SK-N-SH (cell line): ENCODE data around the gene ST3GAL2. TPM values are rescaled to one million over a fixed set of nuclear protein-coding genes. Genes with fewer than 3 reads are reported as not detected.
"Not testable (repeated sequence)": the region's sequence is repeated elsewhere in the genome, so short reads cannot be mapped to it uniquely, and the experiment has no call there.

ENCODE experiments used
- CTCF ChIA-PET: fragments of 300-600, 350-600 bp; formaldehyde crosslinking; extraction: SDS; loops from one replicate; lab custom pipeline; 2021; lab: Yijun Ruan, JAX
- POLR2A ChIA-PET: fragments of 350-600 bp; sonication (Branson Sonifier 250); formaldehyde crosslinking; extraction: SDS; loops from one replicate; lab custom pipeline; 2020; ENCODE audit warnings: antibody characterized with exemption, inconsistent platforms; lab: Yijun Ruan, JAX
- DNase-seq: peaks from one replicate; pipeline ENCODE4 v3.0.0; 2012
- H2AFZ ChIP-seq: fragments of 200-600 bp; sonication (generic); 2 replicates; pipeline ENCODE4 v1.8.1; 2016; ENCODE audit warnings: antibody characterized with exemption, mild to moderate bottlenecking, low read depth
- H3F3A ChIP-seq: fragments of 200-600 bp; sonication (generic); replicated peaks from 2 replicates; pipeline ENCODE3; 2016; ENCODE audit warnings: antibody characterized with exemption, mild to moderate bottlenecking; ENCODE audit not compliant: insufficient read depth
- H3K27ac ChIP-seq, 2 experiments: fragments of 200-500 bp in 1 of 2; fragments of 200-600 bp in 1 of 2; sonication (Bioruptor generic) in 1 of 2; sonication (generic), shearing (Covaris generic) in 1 of 2; 2 replicates each; pipeline versions ENCODE4 v1.5.1 to v1.6.1; 2014 to 2016; ENCODE audit warnings: low read depth in 2 of 2, inconsistent platforms in 1 of 2, low read length in 1 of 2, mild to moderate bottlenecking in 1 of 2, mixed read lengths in 1 of 2
- H3K27me3 ChIP-seq: fragments of 200-600 bp; sonication (generic), shearing (Covaris generic); 2 replicates; pipeline ENCODE4 v1.6.1; 2016; ENCODE audit warnings: mixed run types; ENCODE audit not compliant: insufficient read depth
- H3K36me3 ChIP-seq, 2 experiments: fragments of 200-500 bp in 1 of 2; fragments of 200-600 bp in 1 of 2; sonication (Bioruptor generic) in 1 of 2; sonication (generic) in 1 of 2; replicated peaks in 1 of 2; 2 replicates each; pipeline versions ENCODE3 to v1.5.1; 2014 to 2016; ENCODE audit warnings: low read length in 1 of 2, mild to moderate bottlenecking in 1 of 2; ENCODE audit not compliant: insufficient read depth in 2 of 2, control insufficient read depth in 1 of 2
- H3K4me1 ChIP-seq, 2 experiments: fragments of 200-500 bp in 1 of 2; fragments of 200-600 bp in 1 of 2; sonication (Bioruptor generic) in 1 of 2; sonication (generic), shearing (Covaris generic) in 1 of 2; 2 replicates each; pipeline versions ENCODE4 v1.5.1 to v1.6.1; 2014 to 2016; ENCODE audit warnings: low read depth in 1 of 2, low read length in 1 of 2, mixed run types in 1 of 2; ENCODE audit not compliant: insufficient read depth in 2 of 2, control insufficient read depth in 1 of 2
- H3K4me2 ChIP-seq: fragments of 200-600 bp; sonication (generic), shearing (Covaris generic); 2 replicates; pipeline ENCODE4 v1.6.1; 2017; ENCODE audit warnings: mixed run types
- H3K4me3 ChIP-seq, 2 experiments: fragments of 200-500 bp in 1 of 2; fragments of 200-600 bp in 1 of 2; sonication (Bioruptor generic) in 1 of 2; sonication (generic), shearing (Covaris generic) in 1 of 2; 2 replicates each; pipeline versions ENCODE4 v1.5.1 to v1.8.1; 2014 to 2016; ENCODE audit warnings: low read depth in 2 of 2, inconsistent platforms in 1 of 2, low read length in 1 of 2, mild to moderate bottlenecking in 1 of 2, mixed read lengths in 1 of 2, moderate library complexity in 1 of 2
- H3K79me2 ChIP-seq: fragments of 200-600 bp; sonication (generic); 2 replicates; pipeline ENCODE4 v1.8.1; 2017; ENCODE audit warnings: mild to moderate bottlenecking; ENCODE audit not compliant: insufficient read depth
- H3K9ac ChIP-seq: fragments of 200-600 bp; sonication (generic); 2 replicates; pipeline ENCODE4 v1.6.1; 2017; ENCODE audit warnings: mixed run types
- H3K9me2 ChIP-seq: fragments of 200-600 bp; sonication (generic); 2 replicates; pipeline ENCODE4 v1.6.1; 2017; ENCODE audit warnings: mixed run types
- H3K9me3 ChIP-seq: fragments of 200-600 bp; sonication (generic); 2 replicates; pipeline ENCODE4 v1.6.1; 2017; ENCODE audit warnings: mixed run types, mild to moderate bottlenecking, moderate library complexity
- H4K20me1 ChIP-seq: fragments of 200-600 bp; sonication (generic); 2 replicates; pipeline ENCODE4 v1.6.1; 2017; ENCODE audit warnings: mild to moderate bottlenecking, mixed run types; ENCODE audit not compliant: insufficient read depth
- ELF1 ChIP-seq: IDR thresholded peaks from 2 replicates; pipeline ENCODE4 v1.4.0; 2012
- EP300 ChIP-seq, 2 experiments: IDR thresholded peaks; 2 replicates each; pipeline versions ENCODE4 v1.4.0 to v1.6.1; 2012; ENCODE audit warnings: borderline replicate concordance in 1 of 2, low read depth in 1 of 2, low read length in 1 of 2
- FOXM1 ChIP-seq: IDR thresholded peaks from 2 replicates; pipeline ENCODE4 v1.4.0; 2012; ENCODE audit warnings: low read depth, mild to moderate bottlenecking
- GATA2 ChIP-seq: sonication (generic); formaldehyde crosslinking; IDR thresholded peaks from 2 replicates; pipeline ENCODE4 v1.5.0; 2020; ENCODE audit warnings: mild to moderate bottlenecking, missing genetic modification reagents
- JUND ChIP-seq: IDR thresholded peaks from 2 replicates; pipeline ENCODE4 v1.4.0; 2012
- MEF2A ChIP-seq: IDR thresholded peaks from 2 replicates; pipeline ENCODE4 v1.4.0; 2012; ENCODE audit warnings: low read depth, borderline replicate concordance
- MXI1 ChIP-seq: IDR thresholded peaks from 2 replicates; pipeline ENCODE4 v1.6.1; 2012; ENCODE audit warnings: mild to moderate bottlenecking, low read depth, low read length, improper control_type of control experiment
- NRF1 ChIP-seq: IDR thresholded peaks from 2 replicates; pipeline ENCODE4 v1.6.1; 2012; ENCODE audit warnings: low read depth, mild to moderate bottlenecking, low read length
- POLR2AphosphoS5 ChIP-seq: IDR thresholded peaks from 2 replicates; pipeline ENCODE4 v1.6.1; 2012; ENCODE audit warnings: low read depth, low read length
- RAD21 ChIP-seq: IDR thresholded peaks from 2 replicates; pipeline ENCODE4 v1.6.1; 2012; ENCODE audit warnings: mild to moderate bottlenecking, low read length
- SMC3 ChIP-seq: IDR thresholded peaks from 2 replicates; pipeline ENCODE4 v1.6.1; 2012; ENCODE audit warnings: low read depth, low read length, improper control_type of control experiment
- TAF1 ChIP-seq: IDR thresholded peaks from 2 replicates; pipeline ENCODE4 v1.6.1; 2012; ENCODE audit warnings: low read depth, mild to moderate bottlenecking, low read length, moderate library complexity, borderline replicate concordance
- TCF12 ChIP-seq: IDR thresholded peaks from 2 replicates; pipeline ENCODE4 v1.4.0; 2012
- TEAD4 ChIP-seq: IDR thresholded peaks from 2 replicates; pipeline ENCODE4 v1.4.0; 2012; ENCODE audit warnings: mild to moderate bottlenecking, borderline replicate concordance; ENCODE audit not compliant: insufficient read depth
- YY1 ChIP-seq: IDR thresholded peaks from 2 replicates; pipeline ENCODE4 v1.4.0; 2012; ENCODE audit warnings: low read depth, mild to moderate bottlenecking
- ZBTB33 ChIP-seq: IDR thresholded peaks from 2 replicates; pipeline ENCODE4 v1.4.0; 2012; ENCODE audit warnings: low read depth, borderline replicate concordance
- WGBS: methylation state at CpG from one replicate; pipeline ENCODE4 v1.1.6; 2017; ENCODE audit warnings: low lambda C conversion rate; 5-methylcytosine and 5-hydroxymethylcytosine counted together
- polyA plus RNA-seq, 3 experiments: library from polyadenylated mRNA; depleted of rRNA; stranded (reverse); fragments of >200 nt; gene quantifications; 2 replicates each; pipeline ENCODE4 v1.2.3, GENCODE V29; 2012
- TF ChIP-seq, protein P1 (sequence below): IDR thresholded peaks from 2 replicates; pipeline ENCODE4 v1.4.0; 2012; ENCODE audit warnings: low read depth
- TF ChIP-seq, protein P2 (sequence below): IDR thresholded peaks from 2 replicates; pipeline ENCODE4 v1.6.1; 2012; ENCODE audit warnings: mild to moderate bottlenecking, low read depth, low read length, moderate library complexity

ST3GAL2 gene
- polyA plus RNA-seq, 1 of the 3 experiments (the other 2 are of a cell fraction) = 19.9 TPM

- H3K27me3 ChIP-seq = no peaks in the 10 kb centered on the region
- H4K20me1 ChIP-seq = no peaks in the 10 kb centered on the region
- WGBS = 96% methylated on average over 11 of the region's 11 CpGs
- TF ChIP-seq, protein P1, sequence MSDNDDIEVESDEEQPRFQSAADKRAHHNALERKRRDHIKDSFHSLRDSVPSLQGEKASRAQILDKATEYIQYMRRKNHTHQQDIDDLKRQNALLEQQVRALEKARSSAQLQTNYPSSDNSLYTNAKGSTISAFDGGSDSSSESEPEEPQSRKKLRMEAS = no peak
- TF ChIP-seq SMC3 (no peak), JUND (no peak), ZBTB33 (no peak), NRF1 (no peak), MEF2A (no peak), TEAD4 (no peak), MXI1 (no peak), YY1 (no peak), ELF1 (no peak), POLR2AphosphoS5 (no peak), EP300 (IDR thresholded peaks at IDR 0.05; ENCODE audit: borderline replicate concordance in 1 of 2, low read depth in 1 of 2, low read length in 1 of 2) (no peak), TCF12 (no peak), TAF1 (no peak), RAD21 (no peak), GATA2 (CRISPR knock-in tag) (no peak), FOXM1 (no peak)
- TF ChIP-seq, protein P2, sequence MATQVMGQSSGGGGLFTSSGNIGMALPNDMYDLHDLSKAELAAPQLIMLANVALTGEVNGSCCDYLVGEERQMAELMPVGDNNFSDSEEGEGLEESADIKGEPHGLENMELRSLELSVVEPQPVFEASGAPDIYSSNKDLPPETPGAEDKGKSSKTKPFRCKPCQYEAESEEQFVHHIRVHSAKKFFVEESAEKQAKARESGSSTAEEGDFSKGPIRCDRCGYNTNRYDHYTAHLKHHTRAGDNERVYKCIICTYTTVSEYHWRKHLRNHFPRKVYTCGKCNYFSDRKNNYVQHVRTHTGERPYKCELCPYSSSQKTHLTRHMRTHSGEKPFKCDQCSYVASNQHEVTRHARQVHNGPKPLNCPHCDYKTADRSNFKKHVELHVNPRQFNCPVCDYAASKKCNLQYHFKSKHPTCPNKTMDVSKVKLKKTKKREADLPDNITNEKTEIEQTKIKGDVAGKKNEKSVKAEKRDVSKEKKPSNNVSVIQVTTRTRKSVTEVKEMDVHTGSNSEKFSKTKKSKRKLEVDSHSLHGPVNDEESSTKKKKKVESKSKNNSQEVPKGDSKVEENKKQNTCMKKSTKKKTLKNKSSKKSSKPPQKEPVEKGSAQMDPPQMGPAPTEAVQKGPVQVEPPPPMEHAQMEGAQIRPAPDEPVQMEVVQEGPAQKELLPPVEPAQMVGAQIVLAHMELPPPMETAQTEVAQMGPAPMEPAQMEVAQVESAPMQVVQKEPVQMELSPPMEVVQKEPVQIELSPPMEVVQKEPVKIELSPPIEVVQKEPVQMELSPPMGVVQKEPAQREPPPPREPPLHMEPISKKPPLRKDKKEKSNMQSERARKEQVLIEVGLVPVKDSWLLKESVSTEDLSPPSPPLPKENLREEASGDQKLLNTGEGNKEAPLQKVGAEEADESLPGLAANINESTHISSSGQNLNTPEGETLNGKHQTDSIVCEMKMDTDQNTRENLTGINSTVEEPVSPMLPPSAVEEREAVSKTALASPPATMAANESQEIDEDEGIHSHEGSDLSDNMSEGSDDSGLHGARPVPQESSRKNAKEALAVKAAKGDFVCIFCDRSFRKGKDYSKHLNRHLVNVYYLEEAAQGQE = no peak
- peak overlapping the region; percentile 99; the same call in 1 of the 2 replicates for H3K9ac ChIP-seq
- H3K79me2 ChIP-seq = peaks cover 5% of the 10 kb centered on the region; the same call in 1 of the 2 replicates
- CTCF ChIA-PET = interaction anchor here (0.6 to 2.7 kb wide), 10 partner anchors 10 to 106 kb away, joined by 3 to 14 read pairs (median 3); partner anchors contain the start of gene DDX19A
- POLR2A ChIA-PET = interaction anchor here (0.6 to 2.1 kb wide), 4 partner anchors 14 to 80 kb away, joined by 3 to 9 read pairs (median 6); no protein-coding TSS in a partner anchor
- no peaks in the 10 kb centered on the region for H3F3A ChIP-seq
- H3K9me2 ChIP-seq = no peaks in the 10 kb centered on the region
- DNase-seq = no peak
- H3K36me3 ChIP-seq = no peaks in the 10 kb centered on the region
- peak overlapping the region; percentile 79 to 99 for H3K4me3 ChIP-seq
- peak overlapping the region; percentile 100 for H2AFZ ChIP-seq
- H3K4me2 ChIP-seq = peak overlapping the region; percentile 95
- H3K9me3 ChIP-seq = no peaks in the 10 kb centered on the region
- peak overlapping the region; percentile 88 to 96; a peak in 3 of 4 replicates for H3K27ac ChIP-seq
- H3K4me1 ChIP-seq = peaks cover 0 to 3% of the 10 kb centered on the region in 2 experiments; a peak in 1 of 4 replicates
Observed at GRCh38 chr16:70453117-70453891, 14.4 kb upstream of the ST3GAL2 start.

DNA sequence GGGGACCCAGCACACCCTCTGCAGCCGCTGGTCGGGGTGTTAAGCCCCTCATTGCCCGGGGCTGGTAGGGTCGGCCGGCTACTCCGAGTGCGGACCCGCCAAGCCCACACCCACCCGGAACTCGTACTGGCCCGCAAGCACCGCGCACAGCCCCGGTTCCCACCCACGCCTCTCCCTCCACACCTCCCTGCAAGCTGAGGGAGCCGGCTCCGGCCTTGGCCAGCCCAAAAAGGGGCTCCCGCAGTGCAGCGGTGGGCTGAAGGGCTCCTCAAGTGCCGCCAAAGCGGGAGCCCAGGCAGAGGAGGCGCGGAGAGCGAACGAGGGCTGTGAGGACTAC lies 12.1 kb upstream of the ST3GAL2 start:
- H2AFZ ChIP-seq, CTCF ChIA-PET, H3K9me3 ChIP-seq, POLR2A ChIA-PET, H3K27me3 ChIP-seq, H3K36me3 ChIP-seq, H3K4me2 ChIP-seq, H3K4me1 ChIP-seq, DNase-seq, H3K79me2 ChIP-seq, H3K4me3 ChIP-seq, H3K9ac ChIP-seq, H4K20me1 ChIP-seq, H3F3A ChIP-seq, H3K9me2 ChIP-seq, H3K27ac ChIP-seq: not testable (repeated sequence)
- 93% methylated on average over 16 of the region's 25 CpGs for WGBS
